A673 (cell line): ENCODE results near the gene MBD5. TPM values are rescaled to one million over a fixed set of nuclear protein-coding genes. Genes with fewer than 3 reads are reported as not detected.

Experiments used
- BruUV-seq: library from RNA; stranded (reverse); fragments of 400-500 nt; replicated peaks from 2 replicates; lab custom pipeline; 2021; lab: Mats Ljungman, UMichigan
- CTCF ChIA-PET: fragments of 300-600 bp; sonication (Branson Sonifier 250); formaldehyde crosslinking; loops from one replicate; lab custom pipeline; 2022; ENCODE audit warnings: antibody characterized with exemption; lab: Charles Lee
- POLR2A ChIA-PET: fragments of 300-600 bp; sonication (Branson Sonifier 250); formaldehyde crosslinking; loops from one replicate; lab custom pipeline; 2022; ENCODE audit warnings: antibody characterized with exemption; ENCODE audit not compliant: low non-redundant PET; lab: Charles Lee
- DNase-seq: peaks from one replicate; pipeline ENCODE4 v3.0.0-alpha.2; 2015; ENCODE audit warnings: low spot score
- H3K27ac ChIP-seq: fragments of 200-600 bp; sonication (generic); 2 replicates; pipeline ENCODE4 v1.5.1; 2016; ENCODE audit warnings: mixed run types, low read depth, mild to moderate bottlenecking, mixed read lengths, antibody characterized with exemption, low read length; ENCODE audit not compliant: poor library complexity, severe bottlenecking
- H3K27me3 ChIP-seq: fragments of 200-600 bp; sonication (generic); replicated peaks from 2 replicates; pipeline ENCODE4 v1.6.1; 2017; ENCODE audit warnings: mixed run types, low read depth, mild to moderate bottlenecking, mixed read lengths, antibody characterized with exemption, low read length; ENCODE audit not compliant: insufficient read depth, poor library complexity
- H3K36me3 ChIP-seq: fragments of 200-600 bp; sonication (generic); 2 replicates; pipeline ENCODE4 v1.6.1; 2016; ENCODE audit warnings: mixed run types, mild to moderate bottlenecking, mixed read lengths, antibody characterized with exemption, low read length; ENCODE audit not compliant: insufficient read depth, poor library complexity, severe bottlenecking
- H3K4me1 ChIP-seq: fragments of 200-600 bp; sonication (generic); 2 replicates; pipeline ENCODE4 v1.6.1; 2017; ENCODE audit warnings: mixed run types, mild to moderate bottlenecking, mixed read lengths, antibody characterized with exemption, low read length; ENCODE audit not compliant: insufficient read depth, poor library complexity, severe bottlenecking
- H3K4me3 ChIP-seq: fragments of 200-600 bp; sonication (generic); 2 replicates; pipeline ENCODE4 v1.5.1; 2016; ENCODE audit warnings: low read depth, mixed run types, mild to moderate bottlenecking, mixed read lengths, low read length; ENCODE audit not compliant: poor library complexity, severe bottlenecking
- H3K9me3 ChIP-seq: fragments of 200-600 bp; sonication (generic); 2 replicates; pipeline ENCODE4 v1.6.1; 2016; ENCODE audit warnings: mixed run types, low read depth, mild to moderate bottlenecking, mixed read lengths, antibody characterized with exemption, low read length; ENCODE audit not compliant: poor library complexity, severe bottlenecking
- CTCF ChIP-seq: fragments of 300-800, 200-600 bp; sonication (generic); conservative IDR thresholded peaks from 2 replicates; pipeline ENCODE4 v1.5.1; 2017; ENCODE audit warnings: low read depth, mild to moderate bottlenecking, antibody characterized with exemption, low read length, moderate library complexity, mixed read lengths
- EZH2 ChIP-seq: fragments of 200-600 bp; sonication (generic); IDR thresholded peaks from 2 replicates; pipeline ENCODE4 v1.6.1; 2017; ENCODE audit warnings: borderline replicate concordance, low read depth, mild to moderate bottlenecking, mixed read lengths, antibody characterized with exemption, low read length; ENCODE audit not compliant: poor library complexity, severe bottlenecking
- intact Hi-C: fragments of 100-400 bp; cut with micrococcal nuclease; formaldehyde crosslinking; loops from one replicate; pipeline ENCODE4 v1.10.0; 2022; ENCODE audit not compliant: unreplicated experiment
- total RNA-seq: library from RNA; stranded (reverse); gene quantifications from 2 replicates; pipeline ENCODE4 v1.2.3, GENCODE V29; 2021

Gene MBD5
- total RNA-seq, 1 experiment from 2014 or later: 32.4 TPM

- no peak overlapping the region for H3K4me3 ChIP-seq
- no peaks in the 10 kb centered on the region for H3K36me3 ChIP-seq
- H3K27ac ChIP-seq: no peak overlapping the region
- BruUV-seq: no TSS peak
- H3K9me3 ChIP-seq: peaks cover 10% of the 10 kb centered on the region
- H3K27me3 ChIP-seq: no peaks in the 10 kb centered on the region
- ChIA-PET CTCF (no interaction called here), POLR2A (no interaction called here)
- no peaks in the 10 kb centered on the region for H3K4me1 ChIP-seq
- TF ChIP-seq CTCF (no peak), EZH2 (no peak)
- no peak for DNase-seq
- intact Hi-C loops: no loop called here
Measured at GRCh38 chr2:148238561-148238960, 217.7 kb downstream of the MBD5 start.

- no peak overlapping the region for H3K4me3 ChIP-seq
- no peak overlapping the region for H3K27ac ChIP-seq
- no peaks in the 10 kb centered on the region for H3K4me1 ChIP-seq
- ChIA-PET CTCF (no interaction called here), POLR2A (no interaction called here)
- H3K27me3 ChIP-seq: no peaks in the 10 kb centered on the region
- BruUV-seq: no TSS peak
- no peaks in the 10 kb centered on the region for H3K36me3 ChIP-seq
- intact Hi-C loops: no loop called here
- H3K9me3 ChIP-seq: peaks cover 10% of the 10 kb centered on the region
- TF ChIP-seq EZH2 (no peak), CTCF (no peak)
- DNase-seq: no peak
Measured at GRCh38 chr2:148240838-148241237, 219.9 kb downstream of the MBD5 start.

- no peak overlapping the region for H3K27ac ChIP-seq
- H3K9me3 ChIP-seq: peaks cover 10% of the 10 kb centered on the region
- no peaks in the 10 kb centered on the region for H3K4me1 ChIP-seq
- no peak overlapping the region for H3K4me3 ChIP-seq
- H3K36me3 ChIP-seq: no peaks in the 10 kb centered on the region
- BruUV-seq: no TSS peak
- POLR2A ChIA-PET: no interaction called here
- H3K27me3 ChIP-seq: no peaks in the 10 kb centered on the region
- intact Hi-C loops: no loop called here
- TF ChIP-seq CTCF: no peak
- no peak for DNase-seq
- CTCF ChIA-PET: no interaction called here
Measured at GRCh38 chr2:148244593-148245292, 223.9 kb downstream of the MBD5 start.
